Measurements from ENCODE around the gene FOXF2. TPM values are rescaled to one million over a fixed set of nuclear protein-coding genes. Genes with fewer than 3 reads are reported as not detected.

The FOXF2 gene
- polyA plus RNA-seq, 3 donors = 0.26 to 2.1 (median 1.2) TPM

DNA sequence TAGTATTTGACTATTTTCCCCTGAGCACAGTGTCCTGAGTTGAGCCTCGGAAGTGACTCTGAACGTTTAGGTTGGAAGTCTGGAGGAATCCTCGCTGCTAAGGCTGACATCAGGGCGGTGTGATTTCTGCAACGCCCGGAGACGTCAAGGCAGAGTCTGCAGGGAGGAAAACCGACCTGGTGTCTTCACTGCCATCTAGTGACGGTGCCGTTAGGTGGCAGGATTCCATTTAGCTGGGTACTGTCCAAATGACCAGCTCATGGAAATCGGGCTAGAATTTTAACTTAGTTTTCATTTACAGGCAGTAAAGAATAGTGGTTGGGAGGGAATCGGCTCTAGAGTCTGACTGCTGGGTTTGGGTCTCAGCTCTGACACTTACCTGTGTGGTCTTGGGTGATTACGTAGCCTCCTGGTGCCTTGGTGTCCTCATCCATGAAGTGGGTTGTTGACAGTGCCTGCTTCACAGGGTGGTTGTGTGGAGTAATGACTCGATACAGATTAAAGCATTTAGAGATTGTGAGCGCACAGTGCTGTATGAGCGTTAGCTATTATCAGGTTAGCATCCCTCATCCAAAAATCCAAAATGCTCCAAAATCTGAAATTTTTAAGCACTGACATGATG, 35.0 kb downstream of the FOXF2 start:
- WGBS, 3 donors = 26 to 29% (median 28%) methylated on average over 16 of the region's 16 CpGs
- H3K27ac ChIP-seq (ENCODE audit: low read depth, low read length) = no peak overlapping the region

DNA sequence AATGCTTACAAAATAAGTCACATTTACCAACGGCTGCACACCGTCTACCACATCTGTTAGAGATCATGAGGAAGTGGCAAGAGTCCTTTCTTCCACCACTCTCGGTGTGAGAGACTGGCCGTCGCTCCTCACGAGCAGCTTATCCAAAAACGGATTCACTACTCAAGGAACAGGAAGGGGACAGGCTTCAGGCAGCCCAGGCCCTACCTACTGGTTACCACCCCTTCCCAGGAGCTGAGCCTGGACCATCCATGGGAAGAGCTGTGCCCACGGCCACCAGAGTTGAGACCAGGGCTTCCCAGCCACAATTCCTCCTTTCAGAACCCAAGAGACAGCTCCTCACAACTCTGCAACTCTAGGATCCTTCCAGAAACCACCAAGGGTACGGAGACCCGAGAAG, 37.0 kb downstream of the FOXF2 start:
- 57 to 69% (median 57%) methylated on average over 10 of the region's 10 CpGs for WGBS, 3 donors
- no peak overlapping the region for H3K27ac ChIP-seq (ENCODE audit: low read depth, low read length)

DNA sequence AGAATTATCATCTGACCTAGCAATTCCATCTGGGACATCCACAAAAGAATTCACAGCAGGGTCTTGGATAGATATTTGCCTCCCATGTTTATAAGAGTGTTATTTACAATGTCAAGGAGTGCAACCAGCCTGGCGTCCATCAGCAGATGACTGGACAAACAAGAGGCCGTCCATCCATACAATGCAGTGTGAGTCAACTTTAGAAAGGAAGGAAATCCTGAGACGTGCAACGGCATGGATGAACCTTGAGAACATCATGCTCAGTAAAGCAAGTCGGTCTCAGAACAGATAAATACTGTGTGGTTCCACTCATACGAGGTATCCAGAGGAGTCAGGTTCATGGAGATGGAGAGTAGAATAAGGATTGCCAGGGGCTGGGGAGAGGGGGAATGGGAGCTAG, 46.4 kb downstream of the FOXF2 start:
- 25 to 31% (median 26%) methylated on average over 6 of the region's 6 CpGs for WGBS, 3 donors
- no peak overlapping the region for H3K27ac ChIP-seq (ENCODE audit: low read depth, low read length)

DNA sequence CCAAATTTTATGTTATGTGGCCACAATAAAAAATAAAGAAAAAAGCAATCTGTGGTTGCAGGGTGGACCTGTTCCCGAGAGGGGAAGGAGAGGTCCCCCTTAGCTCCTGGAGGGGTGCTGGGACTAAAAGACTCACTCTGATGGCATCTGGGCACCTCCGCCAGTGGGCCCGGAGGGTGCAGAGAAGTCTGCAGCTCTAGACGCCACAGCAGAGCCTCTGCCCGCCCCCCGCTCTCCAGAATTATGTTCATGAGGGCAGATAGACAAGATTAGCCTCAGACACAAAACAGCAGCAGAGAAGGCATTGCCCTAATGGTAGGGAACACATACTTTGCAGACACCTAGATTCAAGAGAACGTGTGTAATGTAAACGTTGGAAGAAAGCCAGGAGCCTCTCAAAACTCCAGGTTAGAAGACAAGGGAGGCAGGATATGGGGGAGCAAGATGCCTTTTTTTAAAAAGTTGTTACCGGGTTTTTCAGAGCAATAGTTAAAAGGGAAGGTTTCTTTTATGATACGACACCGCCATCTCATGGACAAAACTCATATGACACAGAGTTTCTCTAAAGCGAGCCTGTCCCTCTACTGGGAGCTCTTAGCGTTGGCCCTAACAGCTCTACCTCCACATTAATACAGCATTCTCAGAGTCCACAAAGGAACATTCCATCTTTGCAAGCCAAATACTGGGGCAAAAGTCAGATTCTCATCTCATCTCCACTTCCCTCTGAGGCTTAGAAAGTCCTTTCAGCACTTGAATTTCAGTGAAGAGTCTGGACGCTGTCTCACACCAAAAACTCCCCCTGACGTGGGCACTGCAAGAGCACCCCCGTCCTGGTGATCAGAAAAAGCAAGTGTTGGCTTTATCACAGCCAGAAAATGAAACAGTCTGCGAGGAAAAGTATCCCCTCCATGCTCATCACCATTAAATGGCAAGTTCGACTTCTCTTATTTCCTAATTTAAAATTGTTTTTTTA, 47.2 kb downstream of the FOXF2 start:
- H3K27ac ChIP-seq (ENCODE audit: low read depth, low read length) = no peak overlapping the region
- WGBS, 3 donors = 24 to 29% (median 27%) methylated on average over 18 of the region's 18 CpGs

DNA sequence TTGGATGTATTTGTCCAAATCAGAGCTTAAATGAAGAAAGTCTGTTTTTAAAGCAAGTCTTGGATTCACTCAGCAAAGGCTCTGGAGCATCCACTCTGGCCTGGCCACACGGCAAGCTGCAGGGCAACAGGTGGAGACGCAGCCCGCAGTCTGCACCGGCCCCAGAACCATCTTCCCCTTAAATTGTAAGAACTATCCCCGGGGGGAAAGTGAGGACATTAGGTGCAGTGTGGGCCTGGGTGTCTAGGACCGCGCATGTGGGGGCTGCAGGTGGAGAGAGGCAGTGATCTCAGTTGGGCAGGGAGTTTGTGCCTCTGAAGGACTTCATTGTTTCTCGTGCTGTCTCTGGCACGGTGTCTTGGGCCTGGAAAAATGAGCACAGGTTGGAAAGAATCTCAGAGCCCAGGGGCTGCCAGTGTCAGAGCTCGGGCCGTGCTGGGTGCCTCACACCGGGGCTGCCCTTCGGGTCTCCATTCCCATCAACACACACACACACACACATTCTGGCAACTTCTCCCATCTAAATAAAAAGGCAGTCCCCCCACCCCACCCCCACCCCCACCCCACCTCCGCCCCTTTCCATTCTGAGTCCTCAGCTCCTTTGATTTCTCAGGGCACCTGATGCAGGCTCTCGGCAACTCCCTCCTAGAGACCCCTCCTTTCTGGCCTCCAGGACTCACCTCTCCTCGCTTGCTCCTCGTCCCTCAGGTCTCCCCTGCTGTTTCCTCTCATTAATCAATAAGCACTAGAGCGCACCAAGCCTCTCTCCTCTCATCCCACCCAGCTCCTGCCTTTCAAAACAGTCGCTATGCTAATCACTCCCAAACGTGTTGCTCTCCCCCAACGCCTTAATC, 48.4 kb downstream of the FOXF2 start:
- 52 to 68% (median 61%) methylated on average over 21 of the region's 21 CpGs for WGBS, 3 donors

DNA sequence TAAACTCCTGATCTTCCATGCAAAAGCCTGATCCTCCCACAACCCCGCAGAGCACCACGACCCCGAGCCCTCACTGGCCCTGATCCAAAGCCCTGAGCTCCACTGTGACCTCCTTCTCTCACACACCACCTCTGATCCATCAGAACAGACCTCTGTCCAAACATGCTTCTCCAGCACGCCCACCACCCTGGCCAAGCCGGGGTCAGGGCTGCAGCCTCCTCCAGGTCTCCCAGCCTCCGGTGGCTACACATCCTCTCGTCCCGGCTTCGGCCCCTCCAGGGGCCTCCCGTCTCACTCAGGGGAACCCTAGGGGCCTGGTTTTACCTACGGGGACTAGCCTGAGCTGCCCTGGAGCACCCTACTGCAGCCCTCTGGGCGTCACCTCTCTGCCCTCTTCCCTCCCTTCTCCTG, 49.1 kb downstream of the FOXF2 start:
- 52 to 55% (median 52%) methylated on average over 12 of the region's 12 CpGs for whole genome bisulfite sequencing, 3 donors

More for the DNA sequence above, 48.4 kb downstream of the FOXF2 start:
- no peak overlapping the region for H3K27ac ChIP-seq (ENCODE audit: low read depth, low read length)

DNA sequence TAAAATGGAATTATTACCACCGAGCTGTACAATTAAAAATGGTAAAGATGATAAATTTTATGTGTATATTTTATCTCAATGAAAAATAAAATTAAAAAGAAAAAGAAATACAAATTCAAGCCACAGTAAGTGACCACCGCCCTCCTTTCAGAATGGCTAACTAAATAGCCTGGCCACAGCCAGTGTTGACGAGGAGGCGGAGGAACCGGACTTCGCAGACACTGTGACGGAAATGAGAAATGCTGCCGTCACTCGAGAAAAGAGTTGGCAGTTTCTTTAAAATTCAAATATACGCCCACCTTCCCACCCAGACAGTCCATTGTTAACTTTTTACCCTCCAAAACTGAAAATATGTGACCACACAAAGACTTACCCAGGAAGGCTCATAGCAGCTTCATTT, 50.0 kb downstream of the FOXF2 start:
- WGBS, 3 donors = 61 to 69% (median 63%) methylated on average over 10 of the region's 10 CpGs

More for the DNA sequence above, 49.1 kb downstream of the FOXF2 start:
- H3K27ac ChIP-seq (ENCODE audit: low read depth, low read length) = no peak overlapping the region

DNA sequence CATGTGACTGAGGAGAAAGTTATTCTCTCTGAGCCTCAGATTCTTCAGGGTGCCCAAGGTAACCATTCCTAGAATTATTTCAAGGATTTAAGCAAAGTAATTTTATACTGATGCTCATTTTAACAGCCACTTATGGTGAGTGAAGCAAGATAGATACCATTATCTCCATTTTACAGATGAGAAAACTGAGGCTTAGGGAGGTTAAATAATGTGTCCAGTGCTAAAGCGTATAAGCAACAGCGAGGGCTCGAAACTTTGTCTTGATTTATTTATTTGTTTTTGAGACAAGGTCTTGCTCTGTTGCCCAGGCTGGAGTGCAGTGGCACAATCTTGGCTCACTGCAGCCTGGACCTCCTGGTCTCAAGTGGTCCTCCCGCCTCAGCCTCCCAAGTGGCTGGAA, 53.6 kb downstream of the FOXF2 start:
- WGBS, 3 donors = 50 to 79% (median 69%) methylated on average over 4 of the region's 4 CpGs
- no peak overlapping the region for H3K27ac ChIP-seq (ENCODE audit: low read depth, low read length)

More for the DNA sequence above, 50.0 kb downstream of the FOXF2 start:
- no peak overlapping the region for H3K27ac ChIP-seq (ENCODE audit: low read depth, low read length)

Other genes with a start within 250 kb of the FOXF2 start
- 1 to 10 TPM in 1 of 3 donors, under 1 TPM in 2; 0.34 to 3.8 (median 0.92) TPM for gene FOXQ1, start 77.5 kb upstream of the FOXF2 start, polyA plus RNA-seq
- 1 to 10 TPM in 2 of 3 donors, under 1 TPM in 1; 0.64 to 7.3 (median 5.5) TPM for gene FOXC1, start 220.3 kb downstream of the FOXF2 start, polyA plus RNA-seq

Data from adipose tissue (tissue), 3 donors.